ENCODE data around the gene LTBR. TPM values are rescaled to one million over a fixed set of nuclear protein-coding genes. Genes with fewer than 3 reads are reported as not detected.

The LTBR gene
- total and polyA plus RNA-seq, 7 experiments from 2014 or later: 0.34 to 25.2 (median 2.2) TPM; not detected in 2

GRCh38 chr12:6428326-6428725, 44.4 kb downstream of the LTBR start:
- H3K4me3 ChIP-seq (ENCODE audit: low read length): no peak overlapping the region
- H3K36me3 ChIP-seq (ENCODE audit: control insufficient read depth in 2 of 3, insufficient read depth in 3 of 3, low read length in 3 of 3): no peaks in the 10 kb centered on the region
- Mint-ChIP-seq H3K9me3 (no peaks in the 10 kb centered on the region), H3K27ac (peak overlapping the region; percentile 36 to 100 (median 98)), H3K27me3 (no peaks in the 10 kb centered on the region), H3K4me1 (peaks cover 27 to 79% (median 67%) of the 10 kb centered on the region in 7 donors), H3K36me3 (no peaks in the 10 kb centered on the region), H3K4me3 (peak overlapping the region in 2 of 10 donors; percentile 17 to 25)
- no peak for ATAC-seq
- no peaks in the 10 kb centered on the region for H3K27me3 ChIP-seq (ENCODE audit: control insufficient read depth in 2 of 2, insufficient read depth in 2 of 2, low read length in 2 of 2)
- ChIA-PET POLR2A (interaction anchor here (0.7 to 8.0 kb wide), 9 partner anchors 8 to 109 kb away, joined by 3 to 237 read pairs (median 99); partner anchors contain the start of genes CD27, GAPDH, TAPBPL and TNFRSF1A), CTCF (interaction anchor here (0.7 to 8.0 kb wide), 6 partner anchors 10 to 109 kb away, joined by 3 to 201 read pairs (median 6); partner anchors contain the start of genes GAPDH and VAMP1)
- intact Hi-C loops (cut with micrococcal nuclease): loop anchor here (10.0 kb wide), 2 partner anchors 236 to 256 kb away; partner anchors contain the start of genes ING4 (in 1 of the 2) and ZNF384 (in 1 of the 2)
- H3K4me1 ChIP-seq (ENCODE audit: control insufficient read depth in 2 of 2, insufficient read depth in 2 of 2, low read length in 2 of 2): peaks cover 33 to 41% of the 10 kb centered on the region in 2 donors
- DNase-seq: no peak
- H3K27ac ChIP-seq (ENCODE audit: low read depth, low read length): peak overlapping the region; percentile 79
- H3K9me3 ChIP-seq (ENCODE audit: control insufficient read depth in 2 of 3, low read length in 3 of 3): no peaks in the 10 kb centered on the region

- H3K9me3 ChIP-seq (ENCODE audit: control insufficient read depth in 2 of 3, low read length in 3 of 3): no peaks in the 10 kb centered on the region
- POLR2A ChIA-PET: interaction anchor here (0.6 kb wide), 1 partner anchor 29 kb away, joined by 3 read pairs; no protein-coding TSS in a partner anchor
- no peaks in the 10 kb centered on the region for H3K27me3 ChIP-seq (ENCODE audit: control insufficient read depth in 2 of 2, insufficient read depth in 2 of 2, low read length in 2 of 2)
- Mint-ChIP-seq H3K27ac (peak overlapping the region; percentile 32 to 93 (median 81)), H3K4me1 (peaks cover 42 to 82% (median 72%) of the 10 kb centered on the region in 7 donors), H3K36me3 (no peaks in the 10 kb centered on the region), H3K9me3 (no peaks in the 10 kb centered on the region), H3K4me3 (peak overlapping the region in 9 of 10 donors; percentile 17 to 57 (median 46)), H3K27me3 (no peaks in the 10 kb centered on the region)
- H3K4me1 ChIP-seq (ENCODE audit: control insufficient read depth in 2 of 2, insufficient read depth in 2 of 2, low read length in 2 of 2): peaks cover 40 to 48% of the 10 kb centered on the region in 2 donors
- no peak overlapping the region for H3K4me3 ChIP-seq (ENCODE audit: low read length)
- DNase-seq: peak in 2 of 9 donors; percentile 26 to 52
- peak; percentile 31 for ATAC-seq
- no peaks in the 10 kb centered on the region for H3K36me3 ChIP-seq (ENCODE audit: control insufficient read depth in 2 of 3, insufficient read depth in 3 of 3, low read length in 3 of 3)
- CTCF ChIA-PET: no interaction called here
- no peak overlapping the region for H3K27ac ChIP-seq (ENCODE audit: low read depth, low read length)
- intact Hi-C loops (cut with micrococcal nuclease): no loop called here
These were observed 46.4 kb downstream of the LTBR start for GRCh38 chr12:6430124-6430989.

- peaks cover 18 to 30% of the 10 kb centered on the region in 2 donors for H3K4me1 ChIP-seq (ENCODE audit: control insufficient read depth in 2 of 2, insufficient read depth in 2 of 2, low read length in 2 of 2)
- ChIA-PET CTCF (interaction anchor here (2.9 kb wide), 1 partner anchor 8 kb away, joined by 25 read pairs; no protein-coding TSS in a partner anchor), POLR2A (interaction anchor here (0.9 to 6.8 kb wide), 10 partner anchors 9 to 436 kb away, joined by 3 to 161 read pairs (median 10); partner anchors contain the start of genes CD27, GAPDH, TAPBPL and VAMP1)
- H3K4me3 Mint-ChIP-seq: peak overlapping the region in 7 of 10 donors; percentile 9 to 79 (median 74)
- peak overlapping the region; percentile 88 to 94 (median 89) for H3K27ac Mint-ChIP-seq
- ATAC-seq: peak; percentile 65
- no peaks in the 10 kb centered on the region for H3K9me3 ChIP-seq (ENCODE audit: control insufficient read depth in 2 of 3, low read length in 3 of 3)
- H3K27me3 ChIP-seq (ENCODE audit: control insufficient read depth in 2 of 2, insufficient read depth in 2 of 2, low read length in 2 of 2): no peaks in the 10 kb centered on the region
- no peaks in the 10 kb centered on the region for H3K36me3 ChIP-seq (ENCODE audit: control insufficient read depth in 2 of 3, insufficient read depth in 3 of 3, low read length in 3 of 3)
- H3K4me1 Mint-ChIP-seq: peaks cover 24 to 62% (median 55%) of the 10 kb centered on the region in 7 donors
- intact Hi-C loops (cut with micrococcal nuclease): no loop called here
- no peaks in the 10 kb centered on the region for H3K27me3 Mint-ChIP-seq
- peak in 5 of 9 donors; percentile 6 to 43 (median 22) for DNase-seq
- H3K4me3 ChIP-seq (ENCODE audit: low read length): no peak overlapping the region
- H3K36me3 Mint-ChIP-seq: no peaks in the 10 kb centered on the region
- no peaks in the 10 kb centered on the region for H3K9me3 Mint-ChIP-seq
- peak overlapping the region; percentile 2 for H3K27ac ChIP-seq (ENCODE audit: low read depth, low read length)
These were observed 49.0 kb downstream of the LTBR start for GRCh38 chr12:6432991-6433390.

GRCh38 chr12:6434205-6435140, 50.5 kb downstream of the LTBR start:
- CTCF ChIA-PET: interaction anchor here (0.6 to 2.9 kb wide), 13 partner anchors 8 to 105 kb away, joined by 3 to 25 read pairs (median 5); partner anchors contain the start of gene TAPBPL
- ATAC-seq: peak; percentile 80
- peak overlapping the region; percentile 68 for H3K27ac ChIP-seq (ENCODE audit: low read depth, low read length)

GRCh38 chr12:6435961-6436715, 52.2 kb downstream of the LTBR start:
- Mint-ChIP-seq H3K4me1 (peaks cover 22 to 48% (median 44%) of the 10 kb centered on the region in 7 donors), H3K36me3 (peaks cover 0 to 1% (median 0%) of the 10 kb centered on the region in 5 donors), H3K9me3 (no peaks in the 10 kb centered on the region), H3K27ac (peak overlapping the region in 6 of 9 donors; percentile 19 to 68 (median 40)), H3K27me3 (no peaks in the 10 kb centered on the region), H3K4me3 (peak overlapping the region in 1 of 10 donors; percentile 34)
- Histone ChIP-seq H3K9me3 (ENCODE audit: control insufficient read depth in 2 of 3, low read length in 3 of 3) (no peaks in the 10 kb centered on the region), H3K4me1 (ENCODE audit: control insufficient read depth in 2 of 2, insufficient read depth in 2 of 2, low read length in 2 of 2) (peaks cover 15 to 25% of the 10 kb centered on the region in 2 donors), H3K27me3 (ENCODE audit: control insufficient read depth in 2 of 2, insufficient read depth in 2 of 2, low read length in 2 of 2) (no peaks in the 10 kb centered on the region), H3K27ac (ENCODE audit: low read depth, low read length) (no peak overlapping the region), H3K4me3 (ENCODE audit: low read length) (no peak overlapping the region), H3K36me3 (ENCODE audit: control insufficient read depth in 2 of 3, insufficient read depth in 3 of 3, low read length in 3 of 3) (no peaks in the 10 kb centered on the region)
- CTCF ChIA-PET: interaction anchor here (1.3 to 1.5 kb wide), 2 partner anchors 11 to 101 kb away, joined by 5 read pairs; no protein-coding TSS in a partner anchor
- ATAC-seq (no peak), DNase-seq (no peak)
- POLR2A ChIA-PET: interaction anchor here (0.5 to 6.8 kb wide), 8 partner anchors 8 to 98 kb away, joined by 3 to 161 read pairs (median 4); partner anchors contain the start of genes CD27, GAPDH, TAPBPL and VAMP1
- intact Hi-C loops (cut with micrococcal nuclease): no loop called here

More at GRCh38 chr12:6434205-6435140, 50.5 kb downstream of the LTBR start:
- intact Hi-C loops (cut with micrococcal nuclease): loop anchor here (1.0 kb wide), 1 partner anchor 10 kb away; the partner anchor contains the start of gene CD27 (in 2 of the 2)
- Mint-ChIP-seq H3K9me3 (no peaks in the 10 kb centered on the region), H3K27me3 (no peaks in the 10 kb centered on the region), H3K27ac (peak overlapping the region; percentile 90 to 98 (median 92)), H3K36me3 (no peaks in the 10 kb centered on the region), H3K4me3 (peak overlapping the region; percentile 55 to 85 (median 76)), H3K4me1 (peaks cover 24 to 59% (median 53%) of the 10 kb centered on the region in 7 donors)
- H3K9me3 ChIP-seq (ENCODE audit: control insufficient read depth in 2 of 3, low read length in 3 of 3): no peaks in the 10 kb centered on the region
- peaks cover 18 to 30% of the 10 kb centered on the region in 2 donors for H3K4me1 ChIP-seq (ENCODE audit: control insufficient read depth in 2 of 2, insufficient read depth in 2 of 2, low read length in 2 of 2)
- H3K27me3 ChIP-seq (ENCODE audit: control insufficient read depth in 2 of 2, insufficient read depth in 2 of 2, low read length in 2 of 2): no peaks in the 10 kb centered on the region
- POLR2A ChIA-PET: interaction anchor here (0.6 to 6.8 kb wide), 19 partner anchors 8 to 1556 kb away, joined by 3 to 161 read pairs (median 5); partner anchors contain the start of genes CD27, GAPDH, MRPL51 and TAPBPL
- no peaks in the 10 kb centered on the region for H3K36me3 ChIP-seq (ENCODE audit: control insufficient read depth in 2 of 3, insufficient read depth in 3 of 3, low read length in 3 of 3)
- H3K4me3 ChIP-seq (ENCODE audit: low read length): peak overlapping the region; percentile 30
- DNase-seq: peak in 7 of 9 donors; percentile 41 to 60 (median 56)
